ENCODE results near the gene IDI2.
A peak's percentile ranks its signal among the peaks of the same experiment; 100 is the strongest.
"Not testable (repeated sequence)": the region's sequence is repeated elsewhere in the genome, so short reads cannot be mapped to it uniquely, and the experiment has no call there.

Gene IDI2

GRCh38 chr10:1025683-1026082 lies at the start of gene IDI2:
Gene IDI2 (minus strand): TSS chr10:1025859. CDS start chr10:1024723, 1,136 bp downstream.
- DNase-seq (ENCODE audit: low read depth in 2 of 2), result no peak

- no peak for DNase-seq (ENCODE audit: low read depth in 2 of 2)
Measured at GRCh38 chr10:1074748-1075308, 49.2 kb upstream of the IDI2 start.

DNA sequence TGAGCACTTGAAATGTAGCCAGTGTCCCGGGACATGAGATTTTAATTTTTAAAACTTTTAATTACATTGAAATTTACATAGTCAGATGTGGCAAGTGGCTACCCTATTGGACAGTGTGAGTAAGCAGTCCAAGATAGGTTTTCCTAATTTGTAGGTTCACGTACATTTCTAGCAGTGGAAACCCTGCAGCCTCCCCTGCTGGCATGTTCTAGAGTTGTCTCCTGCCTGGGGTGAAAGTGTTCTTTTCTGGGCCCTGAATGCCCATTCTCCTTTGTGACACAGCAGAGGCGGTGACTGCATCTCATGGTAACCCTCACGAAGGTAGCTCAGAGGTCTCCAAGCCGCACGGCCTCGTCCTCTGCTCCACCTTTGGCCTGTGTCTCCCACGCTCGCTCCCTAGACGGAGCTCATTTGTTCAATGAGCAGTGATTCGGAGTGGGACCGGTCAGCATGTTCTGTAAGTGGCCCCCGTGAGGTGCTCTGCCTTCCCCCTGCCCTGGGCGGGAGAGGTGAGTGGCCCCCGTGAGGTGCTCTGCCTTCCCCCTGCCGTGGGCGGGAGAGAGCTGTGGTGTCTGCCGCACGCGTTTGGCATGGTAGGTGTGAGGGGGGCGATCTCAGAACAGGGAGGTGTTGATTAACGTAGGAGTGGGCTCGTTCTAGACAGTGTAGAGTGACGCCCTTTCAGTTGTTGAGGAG lies 48.5 kb upstream of the IDI2 start:
- DNase-seq (ENCODE audit: low read depth in 2 of 2), result no peak

DNA sequence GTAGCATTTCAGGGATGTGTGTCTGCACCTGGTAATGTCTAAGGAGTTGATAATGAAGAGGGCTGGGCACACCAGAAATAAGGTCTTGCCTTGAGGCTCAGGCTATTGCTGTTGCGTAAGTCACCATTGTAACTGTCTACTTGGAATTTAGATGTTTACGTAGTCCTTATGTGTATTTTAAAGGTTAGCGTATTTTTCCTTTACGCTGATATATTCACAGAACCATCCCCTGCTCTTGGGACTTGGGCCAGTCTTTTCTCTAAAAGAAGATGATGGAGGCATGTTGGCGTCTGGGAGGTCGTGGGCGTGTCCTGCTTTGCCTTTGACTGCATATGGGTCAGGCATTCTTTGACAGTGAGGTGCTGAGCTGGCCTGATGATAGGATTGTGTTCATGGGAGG lies 45.3 kb upstream of the IDI2 start:
- DNase-seq (ENCODE audit: low read depth in 2 of 2), result no peak

- DNase-seq (ENCODE audit: low read depth in 2 of 2), result no peak
Measured at GRCh38 chr10:1068380-1069361, 43.0 kb upstream of the IDI2 start.

DNA sequence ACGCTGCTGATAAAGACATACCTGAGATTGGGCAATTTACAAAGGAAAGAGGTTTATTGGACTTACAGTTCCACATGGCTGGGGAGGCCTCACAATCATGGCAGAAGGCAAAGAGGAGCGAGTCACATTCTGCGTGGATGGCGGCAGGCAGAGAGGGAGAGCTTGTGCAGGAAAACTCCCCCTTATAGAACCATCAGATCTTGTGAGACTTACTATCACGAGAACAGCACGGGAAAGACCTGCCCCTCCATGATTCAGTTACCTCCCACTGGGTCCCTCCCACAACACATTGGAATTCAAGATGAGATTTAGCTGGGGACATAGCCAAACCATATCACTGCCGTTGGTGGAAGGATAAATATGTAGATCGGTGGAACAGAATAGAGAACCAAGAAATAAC lies 41.1 kb upstream of the IDI2 start:
- not testable (repeated sequence) for DNase-seq (ENCODE audit: low read depth in 2 of 2)

DNA sequence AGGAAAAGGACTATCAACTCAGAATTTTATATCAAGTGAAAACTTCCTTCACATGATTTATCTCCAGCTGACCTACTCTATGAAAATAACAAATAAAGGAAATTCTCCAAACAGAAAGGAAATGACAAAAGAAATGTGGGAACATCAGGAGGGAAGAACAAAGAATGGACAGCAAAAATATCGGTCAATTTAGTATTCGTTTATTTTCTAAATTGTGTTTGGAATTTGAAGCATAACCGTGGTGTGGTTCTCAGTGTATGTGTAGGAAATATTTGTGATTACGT lies 39.2 kb upstream of the IDI2 start:
- DNase-seq (ENCODE audit: low read depth in 2 of 2), result no peak

GRCh38 chr10:1063232-1063865 lies 37.7 kb upstream of the IDI2 start:
- no peak for DNase-seq (ENCODE audit: low read depth in 2 of 2)

- no peak for DNase-seq (ENCODE audit: low read depth in 2 of 2)
Measured at GRCh38 chr10:1061930-1062774, 36.5 kb upstream of the IDI2 start.

DNA sequence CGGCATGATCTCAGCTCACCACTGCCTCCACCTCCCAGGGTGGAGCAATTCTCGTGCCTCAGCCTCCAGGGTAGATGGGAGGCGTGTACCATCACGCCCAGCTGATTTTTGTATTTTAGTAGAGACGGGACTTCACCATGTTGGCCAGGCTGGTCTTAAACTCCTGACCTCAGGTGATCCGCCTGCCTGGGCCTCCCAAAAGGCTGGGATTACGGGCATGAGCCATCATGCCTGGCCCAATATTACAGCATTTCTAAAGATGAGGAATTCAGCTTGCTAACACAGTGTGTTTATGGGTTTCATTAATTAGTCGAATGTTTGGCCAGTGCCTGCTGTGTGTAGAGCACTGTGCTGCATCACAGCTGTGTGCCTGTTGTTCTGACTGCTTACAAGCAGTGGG lies 34.2 kb upstream of the IDI2 start:
- no peak for DNase-seq (ENCODE audit: low read depth in 2 of 2)

GRCh38 chr10:1058017-1058416 lies 32.4 kb upstream of the IDI2 start:
- no peak for DNase-seq (ENCODE audit: low read depth in 2 of 2)

DNA sequence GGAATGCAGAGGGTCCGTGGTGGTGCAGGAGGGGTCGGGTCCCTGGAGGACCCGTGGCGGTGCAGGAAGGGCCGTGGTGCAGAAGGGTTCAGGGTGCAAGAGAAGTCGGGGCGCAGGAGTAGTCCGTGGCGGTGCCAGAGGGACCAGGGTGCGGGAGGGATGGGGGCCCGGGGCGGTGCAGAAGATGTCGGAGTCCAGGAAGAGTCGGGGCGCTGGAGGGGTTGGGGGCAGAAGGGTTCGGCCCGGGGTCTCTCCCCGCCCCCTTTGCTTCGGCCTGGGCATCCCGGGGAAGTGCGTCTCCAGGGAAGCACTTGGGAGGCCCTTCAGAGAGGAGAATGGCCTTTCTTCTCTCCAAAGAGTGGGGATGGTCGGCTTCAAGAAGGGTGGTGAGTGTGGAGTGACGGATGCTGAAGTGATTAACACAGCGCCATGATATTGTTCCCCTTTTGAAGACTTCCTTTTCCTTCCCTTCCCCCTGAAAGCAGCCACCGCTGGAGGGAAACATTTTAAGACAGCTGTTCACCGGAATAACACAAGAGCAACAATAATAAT lies 31.5 kb upstream of the IDI2 start:
- no peak for DNase-seq (ENCODE audit: low read depth in 2 of 2)

DNA sequence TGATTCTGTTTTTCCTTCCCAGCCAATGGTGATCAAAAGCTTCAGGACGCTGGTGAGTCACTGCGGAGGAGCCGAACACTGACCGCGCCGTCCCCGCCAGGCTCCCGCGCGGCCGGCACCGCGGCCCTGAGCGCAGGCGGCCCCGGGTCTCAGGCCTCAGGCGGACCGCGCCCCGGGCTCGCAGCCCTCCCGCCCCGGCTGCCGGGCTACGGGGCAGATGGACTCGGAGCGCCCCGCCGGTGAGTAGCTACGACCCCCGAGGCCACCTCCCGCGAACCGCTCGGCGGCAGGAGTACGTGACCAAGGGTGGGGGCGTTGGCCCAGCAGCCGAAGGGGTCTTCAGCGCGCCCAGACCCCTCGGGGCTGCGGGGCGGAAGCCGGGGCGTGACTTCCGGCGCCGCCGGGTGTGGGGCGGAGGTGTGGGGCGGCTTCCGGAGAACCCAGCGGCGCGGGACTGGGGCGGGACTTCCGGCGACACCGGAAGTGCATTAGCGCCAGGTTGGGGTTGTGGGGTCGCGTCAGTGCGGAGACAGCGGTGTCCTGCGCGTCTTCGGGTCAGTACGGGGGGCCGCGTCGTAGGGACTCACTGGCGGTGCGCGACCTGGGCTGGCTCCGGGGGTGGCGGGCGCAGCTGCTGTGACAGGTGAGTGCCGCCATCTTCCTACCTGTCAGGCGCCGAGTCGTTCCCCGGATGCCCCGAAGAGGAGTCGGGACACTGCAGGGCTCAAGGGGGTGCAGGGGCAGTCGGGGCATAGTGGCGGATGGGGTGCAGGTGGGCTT lies 30.9 kb upstream of the IDI2 start, which contains the start of gene WDR37:
Gene WDR37 (plus strand): TSS at position 60 of the 780 bp plus-strand sequence. CDS start 15,771 bp downstream, outside the sequence.
- peak; percentile 66 to 87 for DNase-seq (ENCODE audit: low read depth in 2 of 2)

DNA sequence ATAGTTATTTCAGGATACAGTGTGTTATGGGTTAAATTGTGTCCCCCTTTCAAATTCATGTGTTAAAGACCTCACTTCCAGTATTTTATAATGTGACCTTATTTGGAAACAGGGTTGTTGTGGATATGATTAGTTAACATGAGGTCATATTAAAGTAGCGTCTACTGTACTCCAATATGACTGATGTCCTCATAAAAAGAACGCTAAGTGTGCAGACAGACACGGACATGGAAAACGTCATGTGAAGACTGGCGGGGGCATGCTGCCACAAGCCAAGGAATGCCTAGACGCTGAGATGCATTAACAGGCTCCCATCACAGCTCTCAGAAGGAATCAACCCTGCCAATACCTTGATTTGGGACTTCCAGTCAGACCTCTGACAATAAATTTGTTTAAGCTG lies 29.0 kb upstream of the IDI2 start:
- DNase-seq (ENCODE audit: low read depth in 2 of 2), result no peak

DNA sequence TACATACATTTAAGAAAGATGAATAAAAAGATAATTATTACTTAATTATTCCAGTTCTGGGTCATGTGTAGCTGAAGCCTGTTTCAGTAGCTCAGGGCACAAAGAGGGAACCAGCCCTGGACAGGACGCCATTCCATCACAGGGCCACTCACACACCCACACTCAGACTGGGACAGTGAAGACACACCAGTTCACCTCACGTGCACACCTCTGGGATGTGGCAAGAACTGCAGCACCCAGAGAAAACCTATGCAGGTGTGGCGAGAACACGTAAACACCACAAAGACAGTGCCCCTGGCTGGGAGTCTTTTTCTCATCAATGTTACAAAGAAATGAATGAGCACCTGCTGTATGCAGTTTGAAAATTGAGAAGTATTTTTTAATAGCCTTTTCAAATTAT lies 24.9 kb upstream of the IDI2 start:
- no peak for DNase-seq (ENCODE audit: low read depth in 2 of 2)

DNA sequence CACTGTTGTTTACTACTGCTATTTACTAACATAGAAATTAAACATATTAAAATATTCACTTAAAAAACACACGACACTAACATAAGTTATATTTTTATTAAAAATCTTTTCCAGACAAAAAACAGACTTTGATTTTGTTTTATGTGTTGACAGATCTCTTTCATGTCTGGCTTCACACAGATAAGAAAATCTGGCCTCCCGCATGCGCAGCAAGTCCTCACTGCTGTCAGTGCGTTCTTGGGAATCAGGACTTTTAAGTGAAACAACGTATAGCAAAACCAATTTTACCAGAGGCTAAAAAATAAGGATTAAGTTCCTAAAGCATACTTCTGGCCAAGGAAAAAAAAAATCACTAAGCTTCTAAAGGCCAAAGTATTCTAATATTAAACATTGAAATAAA lies 24.5 kb upstream of the IDI2 start:
- no peak for DNase-seq (ENCODE audit: low read depth in 2 of 2)

DNA sequence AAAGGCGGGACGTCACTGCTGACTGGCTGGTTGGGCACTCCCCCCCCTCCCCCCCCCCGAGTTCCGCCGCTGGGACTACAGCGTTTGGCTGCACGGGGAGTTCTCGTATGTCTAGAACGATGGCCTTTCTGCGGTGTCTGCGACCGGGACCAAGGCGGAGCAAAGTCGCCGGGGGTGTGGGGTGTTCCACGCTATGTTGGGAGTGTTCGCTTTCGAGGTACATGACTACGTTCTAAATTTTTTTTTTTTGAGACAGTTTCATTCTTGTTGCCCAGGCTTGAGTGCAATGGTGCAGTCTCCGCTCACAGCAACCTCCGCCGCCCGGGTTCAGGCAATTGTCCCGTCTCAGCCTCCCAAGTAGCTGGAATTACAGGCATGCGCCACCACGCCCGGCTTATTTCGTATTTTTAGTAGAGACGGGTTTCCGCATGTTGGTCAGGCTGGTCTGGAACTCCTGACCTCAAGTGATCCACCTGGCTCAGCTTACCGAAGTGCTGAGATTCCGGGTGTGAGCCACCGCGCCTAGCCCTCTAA lies 23.8 kb upstream of the IDI2 start:
- no peak for DNase-seq (ENCODE audit: low read depth in 2 of 2)

GRCh38 chr10:1048732-1049424 lies 23.2 kb upstream of the IDI2 start, which contains the start of gene IDI1:
Gene IDI1 (minus strand): TSS chr10:1049119. CDS start chr10:1049003, 116 bp downstream.
- DNase-seq (ENCODE audit: low read depth in 2 of 2), result peak; percentile 93 to 96

DNA sequence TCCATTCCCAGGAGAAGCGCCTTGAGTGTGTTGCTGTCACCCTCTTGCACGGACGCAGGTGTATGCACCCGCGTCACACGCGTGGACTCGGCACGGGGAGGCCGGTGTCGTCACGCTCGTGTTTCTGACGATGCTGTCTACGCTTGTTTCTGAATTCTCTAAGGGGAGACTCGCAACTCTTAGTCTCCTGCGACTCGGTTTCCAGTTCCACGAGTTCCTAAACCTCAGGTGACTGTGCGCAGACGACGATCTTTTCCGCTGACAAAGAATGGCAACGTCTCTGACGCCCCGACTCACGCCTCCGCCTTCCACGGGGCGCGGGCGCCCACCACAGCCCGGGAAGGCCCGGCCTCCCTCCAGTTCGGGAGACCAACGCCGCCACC lies 22.7 kb upstream of the IDI2 start:
- DNase-seq (ENCODE audit: low read depth in 2 of 2), result peak in 1 of 2 donors; percentile 60
